K562 (cell line): ENCODE measurements around the gene SRCAP. TPM values are rescaled to one million over a fixed set of nuclear protein-coding genes. Genes with fewer than 3 reads are reported as not detected.

ENCODE experiments used
- ATAC-seq: fragments of 200-7000 bp; cut with Tn5 transposase; 3 replicates; pipeline ENCODE4 v1.9.1; 2020; ENCODE audit warnings: moderate library complexity
- BruUV-seq: library from RNA; stranded (reverse); fragments of 400-500 nt; replicated peaks from 2 replicates; lab custom pipeline; 2021; lab: Mats Ljungman, UMichigan
- CTCF ChIA-PET: fragments of 300-600 bp; formaldehyde crosslinking; extraction: SDS; loops from one replicate; lab custom pipeline; 2021; ENCODE audit warnings: low intra/inter-chr PET ratio; lab: Yijun Ruan, JAX
- POLR2A ChIA-PET: fragments of 300-600, 350-650 bp; sonication (Branson Sonifier 250); formaldehyde crosslinking; extraction: SDS; loops from one replicate; lab custom pipeline; 2021; ENCODE audit warnings: antibody characterized with exemption, inconsistent platforms; lab: Yijun Ruan, JAX
- DNase-seq, 4 experiments: peaks; one replicate each; pipeline versions ENCODE4 v3.0.0 to v3.0.0-alpha.2; 2011 to 2018; ENCODE audit warnings: low spot score in 3 of 4, mixed read lengths in 3 of 4; ENCODE audit errors: extremely low read depth in 1 of 4
- FAIRE-seq: peaks from 2 replicates; lab custom pipeline; 2011; peaks lifted over from hg19 to GRCh38; lab: Jason Lieb, UNC
- H2AFZ ChIP-seq: 2 replicates; pipeline ENCODE4 v1.6.0; 2011; ENCODE audit warnings: low read depth, low read length, control low read depth, inconsistent platforms
- H3K27ac ChIP-seq: fragments of 200-600 bp; 3 replicates; pipeline ENCODE4 v1.8.0; 2011; ENCODE audit warnings: low read depth, mild to moderate bottlenecking, control low read depth, inconsistent platforms, low read length, moderate library complexity, mixed read lengths; ENCODE audit errors: extremely low read depth
- H3K27me3 ChIP-seq, 2 experiments: fragments of 300-600 bp in 1 of 2; 2 replicates in 1 of 2; 3 replicates in 1 of 2; pipeline versions ENCODE4 v1.6.0 to v1.8.0; 2011; ENCODE audit warnings: inconsistent platforms in 2 of 2, low read length in 2 of 2, mild to moderate bottlenecking in 1 of 2, mixed read lengths in 1 of 2, moderate library complexity in 1 of 2; ENCODE audit not compliant: control insufficient read depth in 2 of 2, insufficient read depth in 2 of 2
- H3K36me3 ChIP-seq: fragments of 300-600 bp; 3 replicates; pipeline ENCODE4 v1.8.0; 2011; ENCODE audit warnings: mild to moderate bottlenecking, low read length, inconsistent platforms; ENCODE audit not compliant: control insufficient read depth, insufficient read depth
- H3K4me1 ChIP-seq, 2 experiments: fragments of 200-600 bp in 1 of 2; replicated peaks in 1 of 2; 2 replicates in 1 of 2; 3 replicates in 1 of 2; pipeline versions ENCODE4 v1.5.1 to v1.8.0; 2011; ENCODE audit warnings: inconsistent platforms in 2 of 2, low read length in 2 of 2, mild to moderate bottlenecking in 1 of 2, mixed read lengths in 1 of 2, moderate library complexity in 1 of 2; ENCODE audit not compliant: control insufficient read depth in 2 of 2, insufficient read depth in 2 of 2
- H3K4me2 ChIP-seq: 2 replicates; pipeline ENCODE4 v1.6.1; 2011; ENCODE audit warnings: low read length, control low read depth, inconsistent platforms, mixed read lengths; ENCODE audit not compliant: insufficient read depth
- H3K4me3 ChIP-seq: fragments of 200-600 bp; sonication (generic), shearing (Covaris generic); 2 replicates; pipeline ENCODE4 v1.5.1; 2016; ENCODE audit warnings: control low read depth, inconsistent platforms
- H3K79me2 ChIP-seq: fragments of 200-600 bp; 3 replicates; pipeline ENCODE4 v1.8.0; 2011; ENCODE audit warnings: low read length, inconsistent platforms; ENCODE audit not compliant: control insufficient read depth, insufficient read depth
- H3K9ac ChIP-seq, 2 experiments: 2 replicates each; pipeline versions ENCODE4 v1.6.0 to v1.6.1; 2011; ENCODE audit warnings: low read depth in 2 of 2, low read length in 2 of 2, control low read depth in 1 of 2, inconsistent platforms in 1 of 2, mild to moderate bottlenecking in 1 of 2, mixed read lengths in 1 of 2; ENCODE audit not compliant: insufficient read depth in 1 of 2
- H3K9me1 ChIP-seq: one replicate; pipeline ENCODE4 v1.6.0; 2011; ENCODE audit warnings: inconsistent platforms, mild to moderate bottlenecking, low read length, moderate library complexity; ENCODE audit not compliant: control insufficient read depth, insufficient read depth
- H3K9me3 ChIP-seq: replicated peaks from 2 replicates; pipeline ENCODE4 v1.5.1; 2011; ENCODE audit warnings: low read depth, low read length, inconsistent platforms; ENCODE audit not compliant: control insufficient read depth, insufficient read depth
- H4K20me1 ChIP-seq: replicated peaks from 2 replicates; pipeline ENCODE4 v1.6.1; 2011; ENCODE audit warnings: low read length, inconsistent platforms, mixed read lengths; ENCODE audit not compliant: control insufficient read depth, insufficient read depth
- CBX2 ChIP-seq: fragments of 200-600 bp; sonication (generic); IDR thresholded peaks from one replicate; pipeline ENCODE4 v1.6.1; 2012; ENCODE audit warnings: mild to moderate bottlenecking, low read length, inconsistent platforms; ENCODE audit not compliant: insufficient read depth, poor library complexity, severe bottlenecking
- CBX8 ChIP-seq: fragments of 200-600 bp; sonication (generic); IDR thresholded peaks from 2 replicates; pipeline ENCODE4 v1.6.1; 2012; ENCODE audit warnings: borderline replicate concordance, mixed run types, low read depth, mild to moderate bottlenecking, moderate library complexity, mixed read lengths, low read length, control low read depth, inconsistent platforms; ENCODE audit not compliant: poor library complexity, severe bottlenecking; ENCODE audit errors: extremely low read depth
- KLF13 ChIP-seq: fragments of 450-650 bp; IDR thresholded peaks from 2 replicates; pipeline ENCODE4 v1.6.1; 2016; ENCODE audit warnings: missing genetic modification characterization, low read depth, mild to moderate bottlenecking, missing compliant biosample characterization, moderate library complexity, borderline replicate concordance
- POLR2G ChIP-seq: fragments of 200-400 bp; formaldehyde crosslinking; IDR thresholded peaks from 2 replicates; pipeline ENCODE4 v1.6.1; 2017; ENCODE audit warnings: low read depth, mild to moderate bottlenecking, antibody characterized with exemption, low read length, moderate library complexity
- RBFOX2 ChIP-seq: fragments of 200-400 bp; formaldehyde crosslinking; IDR thresholded peaks from 2 replicates; pipeline ENCODE4 v1.6.1; 2017; ENCODE audit warnings: low read depth, mild to moderate bottlenecking, low read length, moderate library complexity
- SMAD1 ChIP-seq: fragments of 150-350 bp; IDR thresholded peaks from 2 replicates; pipeline ENCODE4 v1.6.1; 2014; ENCODE audit warnings: low read length, low read depth; ENCODE audit not compliant: partially characterized antibody
- TAF7 ChIP-seq: fragments of 450-650 bp; IDR thresholded peaks from 2 replicates; pipeline ENCODE4 v1.6.1; 2016; ENCODE audit warnings: missing genetic modification characterization, missing compliant biosample characterization
- ZNF780A ChIP-seq: fragments of 250-450 bp; sonication (Bioruptor Pico); IDR thresholded peaks from 2 replicates; pipeline ENCODE4 v1.5.0; 2021; ENCODE audit warnings: mild to moderate bottlenecking
- WGBS: fragments of 100-300 bp; shearing (Covaris generic); methylation state at CpG from one replicate; pipeline ENCODE4 v1.1.6; 2016; ENCODE audit warnings: low coverage, mixed read lengths; ENCODE audit not compliant: insufficient coverage; ENCODE audit errors: missing lambda C conversion rate; 5-methylcytosine and 5-hydroxymethylcytosine counted together
- in situ Hi-C: fragments of 300-500 bp; cut with MboI; formaldehyde crosslinking; loops from 4 replicates; pipeline ENCODE4 v1.15.0; 2018; ENCODE audit warnings: inconsistent platforms, mixed read lengths
- intact Hi-C: fragments of 100-400 bp; cut with micrococcal nuclease; formaldehyde crosslinking; loops from 2 replicates; pipeline ENCODE4 v1.14.2; 2022
- polyA plus RNA-seq, 8 experiments: library from polyadenylated mRNA; depleted of rRNA in 4 of 8; stranded (reverse) in 5 of 8; unstranded in 3 of 8; fragments of >200 nt; fragmentation: Nextera tagmentation in 2 of 8; fragmentation: Illumina TruSeq in 1 of 8; extraction: Ambion mirVana in 2 of 8; extraction: Trizol in 1 of 8; gene quantifications; 2 replicates each; pipeline versions ENCODE4 v1.2.1 to v1.2.3, GENCODE V29; 2011 to 2014; ENCODE audit warnings: inconsistent platforms in 1 of 8, missing spikeins in 1 of 8
- total RNA-seq, 7 experiments: library from RNA; depleted of rRNA in 6 of 7; stranded (reverse); fragments of >200 nt in 6 of 7; fragmentation: Illumina TruSeq in 2 of 7; extraction: Trizol in 2 of 7; gene quantifications; 2 replicates each; pipeline versions ENCODE4 v1.2.1 to v1.2.3, GENCODE V29; 2011 to 2021; ENCODE audit warnings: low replicate concordance in 1 of 7
- TF ChIP-seq, protein P1 (sequence below): fragments of 250-450 bp; sonication (Bioruptor Pico); IDR thresholded peaks from 2 replicates; pipeline ENCODE4 v1.4.0; 2020
- TF ChIP-seq, protein P2 (sequence below): sonication (generic); formaldehyde crosslinking; IDR thresholded peaks from 2 replicates; pipeline ENCODE4 v1.8.0; 2022; ENCODE audit warnings: mild to moderate bottlenecking, low read depth, missing genetic modification reagents

The SRCAP gene
- total and polyA plus RNA-seq, 9 of the 15 experiments (the other 6 are each of a cell fraction or from before 2014, with no cell fraction given), result 0.21 to 62.6 (median 5.8) TPM

DNA sequence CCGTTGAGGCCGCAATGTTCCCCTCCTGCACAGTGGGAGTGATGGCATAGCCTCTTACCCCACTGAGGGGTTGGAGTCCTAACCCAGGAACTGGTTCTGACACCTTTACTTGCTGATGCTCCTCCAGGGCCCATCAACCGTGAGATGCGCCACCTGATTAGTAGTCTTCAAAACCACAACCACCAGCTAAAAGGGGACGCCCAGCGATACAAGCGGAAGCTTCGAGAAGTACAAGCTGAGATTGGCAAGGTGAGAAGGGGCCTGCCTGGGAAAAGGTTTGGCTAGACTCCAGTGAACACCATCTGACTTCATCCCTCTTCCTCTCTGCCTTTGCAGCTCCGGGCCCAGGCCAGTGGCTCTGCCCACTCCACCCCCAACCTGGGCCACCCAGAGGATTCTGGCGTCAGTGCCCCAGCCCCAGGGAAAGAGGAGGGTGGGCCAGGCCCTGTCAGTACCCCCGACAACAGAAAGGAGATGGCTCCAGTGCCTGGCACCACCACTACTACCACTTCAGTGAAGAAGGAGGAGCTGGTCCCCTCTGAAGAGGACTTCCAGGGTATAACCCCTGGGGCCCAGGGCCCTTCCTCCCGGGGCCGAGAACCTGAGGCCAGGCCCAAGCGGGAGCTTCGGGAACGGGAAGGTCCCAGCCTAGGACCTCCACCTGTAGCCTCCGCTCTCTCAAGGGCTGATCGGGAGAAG is 68.9 kb downstream of the SRCAP start:
- H3K9me3 ChIP-seq, result no peaks in the 10 kb centered on the region
- TF ChIP-seq CBX2, result no peak
- TF ChIP-seq RBFOX2, result peak; percentile 44; the same call in 1 of the 2 replicates
- POLR2A ChIA-PET, result interaction anchor here (1.0 to 3.1 kb wide), 5 partner anchors 7 to 17 kb away, joined by 3 to 16 read pairs (median 3); no protein-coding TSS in a partner anchor
- no peak overlapping the region for H3K9ac ChIP-seq
- CTCF ChIA-PET, result no interaction called here
- H2AFZ ChIP-seq, result no peak overlapping the region
- no peak overlapping the region for H3K4me3 ChIP-seq
- H3K79me2 ChIP-seq, result peaks cover 17% of the 10 kb centered on the region
- in situ Hi-C loops (no loop called here), intact Hi-C loops (no loop called here)
- no TSS peak for BruUV-seq
- no peaks in the 10 kb centered on the region for H3K27me3 ChIP-seq
- ATAC-seq, result no peak
- peaks cover 98% of the 10 kb centered on the region for H3K36me3 ChIP-seq
- H3K27ac ChIP-seq, result no peak overlapping the region
- FAIRE-seq, result no peak
- H3K4me1 ChIP-seq, result peaks cover 9 to 27% of the 10 kb centered on the region in 2 experiments; a peak in 4 of 5 replicates
- H3K4me2 ChIP-seq, result no peak overlapping the region
- DNase-seq, result no peak
- H4K20me1 ChIP-seq, result 0 out of 2 replicates have a peak, but pooled peaks cover 5% of the 10 kb centered on the region
- 93% methylated on average over 14 of the region's 18 CpGs for WGBS
- no peaks in the 10 kb centered on the region for H3K9me1 ChIP-seq

DNA sequence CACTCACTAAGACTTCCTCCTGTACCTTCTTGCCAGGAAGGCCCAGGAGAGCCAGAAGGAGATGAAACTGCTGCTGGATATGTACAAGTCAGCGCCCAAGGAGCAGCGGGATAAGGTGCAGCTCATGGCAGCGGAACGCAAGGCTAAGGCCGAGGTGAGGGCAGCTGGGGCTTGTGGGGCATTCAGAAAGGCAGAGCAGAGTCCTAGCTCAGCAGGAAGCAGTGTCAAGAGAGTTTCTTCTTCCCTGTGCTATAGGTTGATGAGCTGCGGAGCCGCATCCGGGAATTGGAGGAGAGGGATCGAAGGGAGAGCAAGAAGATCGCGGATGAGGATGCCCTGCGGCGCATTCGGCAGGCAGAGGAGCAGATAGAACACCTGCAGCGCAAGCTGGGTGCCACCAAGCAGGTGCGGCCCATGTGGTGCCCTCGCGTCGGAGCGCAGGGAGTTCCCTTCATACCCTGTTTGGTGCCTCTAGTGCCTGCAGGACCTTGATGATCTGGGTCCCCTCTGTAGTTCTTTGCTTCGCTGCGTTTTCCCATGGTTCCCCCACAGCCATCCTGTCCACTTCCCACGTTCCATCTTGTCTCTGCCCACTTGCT is 69.7 kb downstream of the SRCAP start:
- 0 out of 2 replicates have a peak, but pooled peaks cover 5% of the 10 kb centered on the region for H4K20me1 ChIP-seq
- POLR2A ChIA-PET, result interaction anchor here (1.0 to 2.9 kb wide), 5 partner anchors 10 to 21 kb away, joined by 3 to 14 read pairs (median 3); partner anchors contain the start of gene PHKG2
- H3K4me3 ChIP-seq, result no peak overlapping the region
- H3K9me3 ChIP-seq, result no peaks in the 10 kb centered on the region
- peaks cover 98% of the 10 kb centered on the region for H3K36me3 ChIP-seq
- CTCF ChIA-PET, result no interaction called here
- no peaks in the 10 kb centered on the region for H3K9me1 ChIP-seq
- ATAC-seq (no peak), DNase-seq (no peak), FAIRE-seq (no peak)
- H2AFZ ChIP-seq, result no peak overlapping the region
- no peak overlapping the region for H3K4me2 ChIP-seq
- peaks cover 9% of the 10 kb centered on the region for H3K79me2 ChIP-seq
- TF ChIP-seq SMAD1 (no peak), KLF13 (no peak), ZNF780A (CRISPR knock-in tag) (no peak), CBX8 (no peak), POLR2G (0 out of 2 replicates have a peak, but pooled peaks have one; percentile 10), TAF7 (no peak)
- TF ChIP-seq, protein P1, sequence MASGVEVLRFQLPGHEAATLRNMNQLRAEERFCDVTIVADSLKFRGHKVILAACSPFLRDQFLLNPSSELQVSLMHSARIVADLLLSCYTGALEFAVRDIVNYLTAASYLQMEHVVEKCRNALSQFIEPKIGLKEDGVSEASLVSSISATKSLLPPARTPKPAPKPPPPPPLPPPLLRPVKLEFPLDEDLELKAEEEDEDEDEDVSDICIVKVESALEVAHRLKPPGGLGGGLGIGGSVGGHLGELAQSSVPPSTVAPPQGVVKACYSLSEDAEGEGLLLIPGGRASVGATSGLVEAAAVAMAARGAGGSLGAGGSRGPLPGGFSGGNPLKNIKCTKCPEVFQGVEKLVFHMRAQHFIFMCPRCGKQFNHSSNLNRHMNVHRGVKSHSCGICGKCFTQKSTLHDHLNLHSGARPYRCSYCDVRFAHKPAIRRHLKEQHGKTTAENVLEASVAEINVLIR, result no peak
- TF ChIP-seq, protein P2, sequence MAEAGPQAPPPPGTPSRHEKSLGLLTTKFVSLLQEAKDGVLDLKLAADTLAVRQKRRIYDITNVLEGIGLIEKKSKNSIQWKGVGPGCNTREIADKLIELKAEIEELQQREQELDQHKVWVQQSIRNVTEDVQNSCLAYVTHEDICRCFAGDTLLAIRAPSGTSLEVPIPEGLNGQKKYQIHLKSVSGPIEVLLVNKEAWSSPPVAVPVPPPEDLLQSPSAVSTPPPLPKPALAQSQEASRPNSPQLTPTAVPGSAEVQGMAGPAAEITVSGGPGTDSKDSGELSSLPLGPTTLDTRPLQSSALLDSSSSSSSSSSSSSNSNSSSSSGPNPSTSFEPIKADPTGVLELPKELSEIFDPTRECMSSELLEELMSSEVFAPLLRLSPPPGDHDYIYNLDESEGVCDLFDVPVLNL, result no peak
- H3K9ac ChIP-seq, result peak overlapping the region in 1 of 2 experiments; percentile 13; a peak in 1 of 4 replicates
- peaks cover 1 to 21% of the 10 kb centered on the region in 2 experiments; a peak in 4 of 5 replicates for H3K4me1 ChIP-seq
- BruUV-seq, result TSS peak; percentile 30
- H3K27me3 ChIP-seq, result no peaks in the 10 kb centered on the region
- no peak overlapping the region for H3K27ac ChIP-seq
- 94% methylated on average over 22 of the region's 23 CpGs for WGBS
- in situ Hi-C loops, result no loop called here
- intact Hi-C loops, result no loop called here
